ENCODE measurements around the gene MED29.

The MED29 gene

GRCh38 chr19:39446365-39447084, 55.3 kb downstream of the MED29 start:
- Mint-ChIP-seq H3K27ac (no peak overlapping the region), H3K9me3 (no peaks in the 10 kb centered on the region), H3K36me3 (ENCODE audit: low read depth) (peaks cover 34% of the 10 kb centered on the region), H3K4me1 (peaks cover 49% of the 10 kb centered on the region), H3K4me3 (peak overlapping the region; percentile 95), H3K27me3 (ENCODE audit: low read depth, poor library complexity) (no peaks in the 10 kb centered on the region)
- TF ChIP-seq CTCF (IDR thresholded peaks at IDR 0.05): no peak
- no peak for DNase-seq

- Mint-ChIP-seq H3K36me3 (ENCODE audit: low read depth) (peaks cover 52% of the 10 kb centered on the region), H3K4me1 (peaks cover 52% of the 10 kb centered on the region), H3K27me3 (ENCODE audit: low read depth, poor library complexity) (no peaks in the 10 kb centered on the region), H3K9me3 (no peaks in the 10 kb centered on the region), H3K27ac (peak overlapping the region; percentile 79), H3K4me3 (peak overlapping the region; percentile 9)
- no peak for TF ChIP-seq CTCF (IDR thresholded peaks at IDR 0.05)
- DNase-seq: no peak
These were observed 57.1 kb downstream of the MED29 start for GRCh38 chr19:39448271-39448670.

GRCh38 chr19:39449116-39449797, 58.1 kb downstream of the MED29 start:
- no peaks in the 10 kb centered on the region for H3K27me3 Mint-ChIP-seq (ENCODE audit: low read depth, poor library complexity)
- no peak for DNase-seq
- H3K4me1 Mint-ChIP-seq: peaks cover 52% of the 10 kb centered on the region
- no peak overlapping the region for H3K27ac Mint-ChIP-seq
- H3K9me3 Mint-ChIP-seq: no peaks in the 10 kb centered on the region
- no peak for TF ChIP-seq CTCF (IDR thresholded peaks at IDR 0.05)
- H3K4me3 Mint-ChIP-seq: no peak overlapping the region
- peaks cover 61% of the 10 kb centered on the region for H3K36me3 Mint-ChIP-seq (ENCODE audit: low read depth)

Data from nephron progenitor cell (in vitro differentiated cells).